NT2/D1 (cell line): ENCODE data around the gene LCOR.

Experiments used
- SUZ12 ChIP-seq: IDR thresholded peaks from 2 replicates; pipeline ENCODE4 v1.6.1; 2011; ENCODE audit not compliant: insufficient read length, insufficient read depth; ENCODE audit errors: extremely low read depth
- YY1 ChIP-seq: IDR thresholded peaks from 2 replicates; pipeline ENCODE4 v1.6.1; 2011; ENCODE audit not compliant: insufficient read length, insufficient read depth
- ZNF274 ChIP-seq: IDR thresholded peaks from 2 replicates; pipeline ENCODE4 v1.6.1; 2011; ENCODE audit warnings: mild to moderate bottlenecking, low read depth, low read length

- TF ChIP-seq ZNF274 (no peak), YY1 (no peak), SUZ12 (no peak)
Measured at GRCh38 chr10:96840841-96841518, 8.9 kb downstream of the LCOR start.
